Measurements from ENCODE around the gene RHOC.

RHOC gene

DNA sequence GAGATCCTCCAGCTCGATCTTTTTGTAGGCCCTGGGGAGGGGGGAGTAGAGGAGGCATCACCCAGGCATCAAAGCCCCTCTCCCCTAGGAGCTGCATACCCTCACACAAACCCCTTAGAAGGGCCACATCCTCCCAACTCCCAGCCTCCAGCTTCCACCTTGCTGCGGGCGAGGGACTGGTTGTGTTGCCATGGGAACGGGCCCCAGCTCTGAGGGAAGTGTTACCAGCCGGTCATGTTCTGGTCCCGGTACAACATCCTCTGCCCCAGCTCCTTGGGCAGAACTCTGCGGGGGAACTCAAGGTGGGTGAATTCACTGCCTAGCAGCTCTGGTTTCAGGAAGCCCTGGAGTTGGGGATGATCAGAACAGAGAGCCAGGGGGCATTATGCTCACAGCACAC is 4.1 kb upstream of the RHOC start:
- TF ChIP-seq, protein P1, sequence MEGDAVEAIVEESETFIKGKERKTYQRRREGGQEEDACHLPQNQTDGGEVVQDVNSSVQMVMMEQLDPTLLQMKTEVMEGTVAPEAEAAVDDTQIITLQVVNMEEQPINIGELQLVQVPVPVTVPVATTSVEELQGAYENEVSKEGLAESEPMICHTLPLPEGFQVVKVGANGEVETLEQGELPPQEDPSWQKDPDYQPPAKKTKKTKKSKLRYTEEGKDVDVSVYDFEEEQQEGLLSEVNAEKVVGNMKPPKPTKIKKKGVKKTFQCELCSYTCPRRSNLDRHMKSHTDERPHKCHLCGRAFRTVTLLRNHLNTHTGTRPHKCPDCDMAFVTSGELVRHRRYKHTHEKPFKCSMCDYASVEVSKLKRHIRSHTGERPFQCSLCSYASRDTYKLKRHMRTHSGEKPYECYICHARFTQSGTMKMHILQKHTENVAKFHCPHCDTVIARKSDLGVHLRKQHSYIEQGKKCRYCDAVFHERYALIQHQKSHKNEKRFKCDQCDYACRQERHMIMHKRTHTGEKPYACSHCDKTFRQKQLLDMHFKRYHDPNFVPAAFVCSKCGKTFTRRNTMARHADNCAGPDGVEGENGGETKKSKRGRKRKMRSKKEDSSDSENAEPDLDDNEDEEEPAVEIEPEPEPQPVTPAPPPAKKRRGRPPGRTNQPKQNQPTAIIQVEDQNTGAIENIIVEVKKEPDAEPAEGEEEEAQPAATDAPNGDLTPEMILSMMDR (IDR thresholded peaks at IDR 0.05; ENCODE audit: low read depth, low read length): no peak
- no peak for DNase-seq (ENCODE audit: extremely low read depth, low read depth)

GRCh38 chr1:112710586-112710985 is 3.7 kb upstream of the RHOC start:
- no peak for DNase-seq (ENCODE audit: extremely low read depth, low read depth)
- TF ChIP-seq, protein P1 (IDR thresholded peaks at IDR 0.05; ENCODE audit: low read depth, low read length): no peak

DNA sequence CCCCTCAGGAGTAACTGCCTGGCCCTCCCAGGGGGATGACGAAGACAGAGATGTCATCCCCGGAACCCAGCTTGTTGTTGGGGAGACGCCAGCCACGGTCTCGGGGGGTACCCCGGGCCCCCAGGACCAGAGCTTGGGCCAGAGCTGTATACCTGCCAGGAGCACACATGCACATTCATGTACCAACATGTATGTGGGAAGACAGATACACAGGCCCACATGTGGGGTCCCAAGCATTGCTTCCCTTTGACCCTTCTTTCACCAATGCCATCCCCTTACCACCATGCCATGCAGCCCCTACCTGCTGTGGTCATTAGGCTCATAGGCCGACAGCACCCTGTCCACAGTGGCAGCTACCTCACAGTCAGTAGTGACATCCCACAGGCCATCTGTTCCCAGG is 3.2 kb upstream of the RHOC start:
- TF ChIP-seq, protein P1 (IDR thresholded peaks at IDR 0.05; ENCODE audit: low read depth, low read length): no peak
- DNase-seq (ENCODE audit: extremely low read depth, low read depth): no peak

GRCh38 chr1:112708489-112708888 is 1.6 kb upstream of the RHOC start:
- DNase-seq (ENCODE audit: extremely low read depth, low read depth): no peak
- TF ChIP-seq, protein P1 (IDR thresholded peaks at IDR 0.05; ENCODE audit: low read depth, low read length): no peak

- no peak for DNase-seq (ENCODE audit: extremely low read depth, low read depth)
- TF ChIP-seq, protein P1 (IDR thresholded peaks at IDR 0.05; ENCODE audit: low read depth, low read length): no peak
These were observed 1.1 kb upstream of the RHOC start for GRCh38 chr1:112708002-112708448.

DNA sequence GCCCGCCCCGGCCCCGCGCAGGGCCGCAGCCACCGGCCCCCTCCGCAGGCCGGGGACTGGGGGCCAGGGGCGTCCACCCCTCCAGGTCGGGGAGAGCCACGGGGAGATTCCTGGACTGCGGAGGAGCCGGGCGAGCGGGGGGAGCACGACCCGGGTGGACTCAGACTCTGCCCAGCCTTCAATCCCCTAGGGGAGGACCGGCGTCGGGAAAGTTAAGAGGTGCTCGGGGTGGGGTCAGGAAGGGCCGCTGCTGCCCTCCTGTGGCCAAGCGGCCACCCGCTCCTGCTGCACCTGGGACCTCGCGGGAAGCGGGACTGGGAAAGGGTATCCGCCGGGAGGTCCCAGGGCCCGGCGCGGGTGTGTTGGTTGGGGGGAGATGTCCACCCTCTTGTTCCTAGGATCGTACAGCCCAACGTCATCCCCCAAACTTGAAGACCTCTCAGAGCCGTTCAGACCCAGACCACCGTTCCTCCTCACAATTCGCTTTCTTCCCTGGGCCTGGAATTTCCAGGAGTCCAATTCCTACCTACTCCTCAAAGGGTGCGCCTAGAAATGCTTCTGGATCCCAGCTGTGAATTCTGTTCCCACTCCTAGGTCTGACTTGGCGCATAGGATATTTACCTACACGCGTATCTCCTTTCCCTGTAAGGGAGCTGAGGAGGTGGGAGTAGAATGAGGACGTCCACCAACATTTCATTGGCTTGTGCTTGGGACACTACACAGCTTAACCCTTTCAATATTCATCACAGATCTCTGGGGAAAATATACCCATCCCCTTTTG is 484 bp upstream of the RHOC start:
- TF ChIP-seq, protein P1 (IDR thresholded peaks at IDR 0.05; ENCODE audit: low read depth, low read length): peak; percentile 88
- peak; percentile 62 for DNase-seq (ENCODE audit: extremely low read depth, low read depth)

- DNase-seq (ENCODE audit: extremely low read depth, low read depth): peak; percentile 90
- TF ChIP-seq, protein P1 (IDR thresholded peaks at IDR 0.05; ENCODE audit: low read depth, low read length): no peak
These were observed 1.8 kb downstream of the RHOC start for GRCh38 chr1:112704934-112705627.

Data from AG09319 (cell line).